H9 (cell line): ENCODE measurements around the gene VTN. TPM values are rescaled to one million over a fixed set of nuclear protein-coding genes. Genes with fewer than 3 reads are reported as not detected.

ENCODE experiments used
- DNase-seq: peaks from one replicate; pipeline ENCODE4 v3.0.0-alpha.2; 2017
- H2AFZ ChIP-seq: one replicate; pipeline ENCODE4 v1.6.1; 2013; ENCODE audit warnings: mild to moderate bottlenecking, low read length, control low read depth, moderate library complexity
- H2AK5ac ChIP-seq: 2 replicates; pipeline ENCODE4 v1.6.1; 2013; ENCODE audit warnings: low read length, control low read depth, mixed read lengths; ENCODE audit not compliant: insufficient read length
- H2BK120ac ChIP-seq: one replicate; pipeline ENCODE4 v1.6.1; 2013; ENCODE audit warnings: low read depth, mild to moderate bottlenecking, low read length, control low read depth, inconsistent platforms; ENCODE audit not compliant: poor library complexity, severe bottlenecking
- H2BK12ac ChIP-seq: 2 replicates; pipeline ENCODE4 v1.6.1; 2013; ENCODE audit warnings: low read length, control low read depth, mixed read lengths, low read depth; ENCODE audit not compliant: insufficient read length
- H2BK15ac ChIP-seq: 2 replicates; pipeline ENCODE4 v1.6.1; 2013; ENCODE audit warnings: low read depth, low read length, control low read depth
- H2BK20ac ChIP-seq: one replicate; pipeline ENCODE4 v1.6.1; 2013; ENCODE audit warnings: low read depth, mild to moderate bottlenecking, low read length, control low read depth, inconsistent platforms; ENCODE audit not compliant: poor library complexity, severe bottlenecking
- H2BK5ac ChIP-seq: 2 replicates; pipeline ENCODE4 v1.6.1; 2013; ENCODE audit warnings: low read length, control low read depth, mixed read lengths; ENCODE audit not compliant: insufficient read length
- H3K14ac ChIP-seq: 2 replicates; pipeline ENCODE4 v1.6.1; 2013; ENCODE audit warnings: low read length, control low read depth; ENCODE audit not compliant: insufficient read depth
- H3K18ac ChIP-seq: 2 replicates; pipeline ENCODE4 v1.6.1; 2013; ENCODE audit warnings: low read depth, mild to moderate bottlenecking, mixed read lengths, low read length, control low read depth; ENCODE audit not compliant: insufficient read length
- H3K23ac ChIP-seq: 2 replicates; pipeline ENCODE4 v1.6.1; 2013; ENCODE audit warnings: low read length, control low read depth, mixed read lengths, low read depth; ENCODE audit not compliant: insufficient read length
- H3K23me2 ChIP-seq: 2 replicates; pipeline ENCODE4 v1.6.1; 2013; ENCODE audit warnings: low read depth, mild to moderate bottlenecking, mixed read lengths, low read length, control low read depth; ENCODE audit not compliant: insufficient read length, poor library complexity, severe bottlenecking
- H3K27ac ChIP-seq: 2 replicates; pipeline ENCODE4 v1.5.1; 2013; ENCODE audit warnings: low read length, control low read depth, mixed read lengths, low read depth; ENCODE audit not compliant: insufficient read length
- H3K27me3 ChIP-seq: 2 replicates; pipeline ENCODE4 v1.6.1; 2013; ENCODE audit warnings: low read length, control low read depth, inconsistent platforms; ENCODE audit not compliant: insufficient read depth
- H3K4ac ChIP-seq: 2 replicates; pipeline ENCODE4 v1.6.1; 2013; ENCODE audit warnings: low read depth, mild to moderate bottlenecking, control low read depth, inconsistent platforms, low read length, moderate library complexity
- H3K4me1 ChIP-seq: 2 replicates; pipeline ENCODE4 v1.6.1; 2013; ENCODE audit warnings: low read length, control low read depth, inconsistent platforms; ENCODE audit not compliant: insufficient read depth
- H3K4me2 ChIP-seq: 2 replicates; pipeline ENCODE4 v1.6.1; 2013; ENCODE audit warnings: low read length, control low read depth, mixed read lengths; ENCODE audit not compliant: insufficient read length, insufficient read depth
- H3K56ac ChIP-seq: 2 replicates; pipeline ENCODE4 v1.6.1; 2013; ENCODE audit warnings: low read depth, mild to moderate bottlenecking, mixed read lengths, low read length, control low read depth; ENCODE audit not compliant: insufficient read length
- H3K79me1 ChIP-seq: 2 replicates; pipeline ENCODE4 v1.6.1; 2013; ENCODE audit warnings: low read depth, mild to moderate bottlenecking, moderate library complexity, low read length, control low read depth, inconsistent platforms; ENCODE audit not compliant: insufficient read depth, poor library complexity, severe bottlenecking
- H3K79me2 ChIP-seq: 2 replicates; pipeline ENCODE4 v1.6.1; 2013; ENCODE audit warnings: low read length, control low read depth, inconsistent platforms; ENCODE audit not compliant: insufficient read depth
- H3K9ac ChIP-seq: 2 replicates; pipeline ENCODE4 v1.6.1; 2013; ENCODE audit warnings: low read length, control low read depth, mixed read lengths; ENCODE audit not compliant: insufficient read length; ENCODE audit errors: extremely low read depth
- H3K9me3 ChIP-seq: one replicate; pipeline ENCODE4 v1.6.1; 2013; ENCODE audit warnings: low read depth, low read length, inconsistent platforms; ENCODE audit not compliant: control insufficient read depth
- H3T11ph ChIP-seq: one replicate; pipeline ENCODE4 v1.6.1; 2013; ENCODE audit warnings: mild to moderate bottlenecking, low read length, control low read depth, inconsistent platforms
- H4K20me1 ChIP-seq: one replicate; pipeline ENCODE4 v1.6.1; 2013; ENCODE audit not compliant: control insufficient read depth, insufficient read length, insufficient read depth
- H4K5ac ChIP-seq: 2 replicates; pipeline ENCODE4 v1.6.1; 2013; ENCODE audit warnings: low read depth, mild to moderate bottlenecking, mixed read lengths, low read length, control low read depth; ENCODE audit not compliant: insufficient read length
- H4K8ac ChIP-seq: replicated peaks from 2 replicates; pipeline ENCODE4 v1.6.1; 2013; ENCODE audit warnings: low read length, control low read depth, mixed read lengths, low read depth; ENCODE audit not compliant: insufficient read length
- H4K91ac ChIP-seq: 2 replicates; pipeline ENCODE4 v1.6.1; 2013; ENCODE audit warnings: low read depth, mild to moderate bottlenecking, moderate library complexity, mixed read lengths, low read length, control low read depth; ENCODE audit not compliant: insufficient read length
- H3K27ac Mint-ChIP-seq, 3 experiments: 2 replicates in 2 of 3; 3 replicates in 1 of 3; pipeline ENCODE4 v1.8.0; 2020 to 2021; ENCODE audit warnings: mixed read lengths in 3 of 3, mild to moderate bottlenecking in 1 of 3, moderate library complexity in 1 of 3
- H3K27me3 Mint-ChIP-seq: 2 replicates; pipeline ENCODE4 v1.8.0; 2021; ENCODE audit warnings: low read depth, mild to moderate bottlenecking, moderate library complexity, mixed read lengths
- H3K36me3 Mint-ChIP-seq, 3 experiments: 2 replicates in 2 of 3; 3 replicates in 1 of 3; pipeline ENCODE4 v1.8.0; 2020 to 2021; ENCODE audit warnings: low read depth in 3 of 3, mixed read lengths in 3 of 3; ENCODE audit not compliant: insufficient read depth in 1 of 3
- H3K4me1 Mint-ChIP-seq, 2 experiments: 2 replicates each; pipeline ENCODE4 v1.8.0; 2020; ENCODE audit warnings: mixed read lengths in 2 of 2
- H3K4me3 Mint-ChIP-seq, 2 experiments: 2 replicates in 1 of 2; 3 replicates in 1 of 2; pipeline ENCODE4 v1.8.0; 2020 to 2021; ENCODE audit warnings: mild to moderate bottlenecking in 2 of 2, mixed read lengths in 2 of 2, moderate library complexity in 1 of 2
- H3K9me3 Mint-ChIP-seq, 2 experiments: 2 replicates in 1 of 2; 3 replicates in 1 of 2; pipeline ENCODE4 v1.8.0; 2020; ENCODE audit warnings: mild to moderate bottlenecking in 2 of 2, mixed read lengths in 2 of 2, moderate library complexity in 1 of 2
- CTCF ChIP-seq: fragments of 200-600 bp; sonication (generic); conservative IDR thresholded peaks from 3 replicates; pipeline ENCODE4 v1.8.0; 2021; ENCODE audit warnings: antibody characterized with exemption, mild to moderate bottlenecking
- WGBS: extraction: QIAGEN DNeasy Blood & Tissue Kit; methylation state at CpG from one replicate; pipeline ENCODE4 v1.1.7; 2013; ENCODE audit warnings: missing lambda C conversion rate, low lambda C conversion rate, mixed read lengths; ENCODE audit not compliant: insufficient read length; ENCODE audit errors: extremely low coverage; 5-methylcytosine and 5-hydroxymethylcytosine counted together
- total RNA-seq: library from RNA; stranded (reverse); gene quantifications from 2 replicates; pipeline ENCODE4 v1.2.1, GENCODE V29; 2021

VTN gene
- total RNA-seq, 1 experiment from 2014 or later: not detected

- no peak overlapping the region for H3K18ac ChIP-seq
- no peak overlapping the region for H2BK120ac ChIP-seq
- H3K79me1 ChIP-seq: no peaks in the 10 kb centered on the region
- no peak overlapping the region for H3K9ac ChIP-seq
- H3K9me3 ChIP-seq: no peaks in the 10 kb centered on the region
- no peaks in the 10 kb centered on the region for H3K79me2 ChIP-seq
- H3K23ac ChIP-seq: no peak overlapping the region
- H3K27me3 ChIP-seq: no peaks in the 10 kb centered on the region
- no peaks in the 10 kb centered on the region for H3K9me3 Mint-ChIP-seq
- no peak overlapping the region for H3K4me2 ChIP-seq
- H4K20me1 ChIP-seq: no peaks in the 10 kb centered on the region
- no peak overlapping the region for H4K91ac ChIP-seq
- H2AK5ac ChIP-seq: no peak overlapping the region
- DNase-seq: no peak
- H2AFZ ChIP-seq: no peak overlapping the region
- no CpG with 5 or more reads among the region's 2 CpGs for WGBS
- H3K4me3 Mint-ChIP-seq: no peak overlapping the region
- H3K36me3 Mint-ChIP-seq: peaks cover 1 to 7% (median 5%) of the 10 kb centered on the region in 3 experiments; a peak in 4 of 7 replicates
- no peak overlapping the region for H3K56ac ChIP-seq
- H2BK12ac ChIP-seq: no peak overlapping the region
- no peak overlapping the region for H4K5ac ChIP-seq
- no peak overlapping the region for H2BK5ac ChIP-seq
- no peak overlapping the region for H3T11ph ChIP-seq
- peaks cover 3 to 11% of the 10 kb centered on the region in 2 experiments; a peak in 3 of 4 replicates for H3K4me1 Mint-ChIP-seq
- no peaks in the 10 kb centered on the region for H3K4me1 ChIP-seq
- no peaks in the 10 kb centered on the region for H3K23me2 ChIP-seq
- no peak overlapping the region for H3K4ac ChIP-seq
- H2BK15ac ChIP-seq: no peak overlapping the region
- no peak overlapping the region for H2BK20ac ChIP-seq
- H3K27ac Mint-ChIP-seq: peak overlapping the region in 1 of 3 experiments; percentile 62; a peak in 1 of 7 replicates
- H3K14ac ChIP-seq: no peak overlapping the region
- H3K27ac ChIP-seq: no peak overlapping the region
- H3K27me3 Mint-ChIP-seq: peaks cover 34% of the 10 kb centered on the region
- no peak overlapping the region for H4K8ac ChIP-seq
- no peak for TF ChIP-seq CTCF
Measured at GRCh38 chr17:28395426-28395825, 25.3 kb upstream of the VTN start.
